Renal cortical epithelial cell (primary cell): ENCODE data around the gene NIPSNAP2. TPM values are rescaled to one million over a fixed set of nuclear protein-coding genes. Genes with fewer than 3 reads are reported as not detected.
"Not testable (repeated sequence)": the region's sequence is repeated elsewhere in the genome, so short reads cannot be mapped to it uniquely, and the experiment has no call there.

Experiments used
- DNase-seq: peaks from one replicate; pipeline ENCODE4 v3.0.0-alpha.2; 2011; ENCODE audit warnings: low read depth
- total RNA-seq: library from RNA; depleted of rRNA; stranded (reverse); fragments of >200 nt; gene quantifications from 2 replicates; pipeline ENCODE4 v1.2.3, GENCODE V29; 2014

The NIPSNAP2 gene
- 58.0 and 78.6 TPM in 2 replicates for total RNA-seq

GRCh38 chr7:55964261-55965099 is at the start of gene NIPSNAP2:
TSS of gene NIPSNAP2 (plus strand) at chr7:55964585. CDS start at chr7:55964610, 25 bp downstream.
- peak; percentile 6 for DNase-seq

GRCh38 chr7:55917771-55918170 is 46.6 kb upstream of the NIPSNAP2 start:
- DNase-seq, result no peak

GRCh38 chr7:55928006-55928767 is 36.2 kb upstream of the NIPSNAP2 start:
- DNase-seq, result no peak

- DNase-seq, result no peak
Measured at GRCh38 chr7:55931421-55932151, 32.8 kb upstream of the NIPSNAP2 start.

GRCh38 chr7:55939514-55940123 is 24.8 kb upstream of the NIPSNAP2 start:
- DNase-seq, result no peak

GRCh38 chr7:55946545-55946944 is 17.8 kb upstream of the NIPSNAP2 start:
- DNase-seq, result no peak

- DNase-seq, result peak; percentile 87
Measured at GRCh38 chr7:55951637-55952351, 12.6 kb upstream of the NIPSNAP2 start, which contains the start of gene MRPS17. TSS of gene MRPS17 (plus strand) at chr7:55951877. CDS start at chr7:55953196, 1,319 bp downstream.

- not testable (repeated sequence) for DNase-seq
Measured at GRCh38 chr7:55952352-55952671, 12.1 kb upstream of the NIPSNAP2 start.

GRCh38 chr7:55953707-55954475 is 10.5 kb upstream of the NIPSNAP2 start:
- DNase-seq, result no peak

GRCh38 chr7:55957190-55957589 is 7.2 kb upstream of the NIPSNAP2 start:
- DNase-seq, result no peak

GRCh38 chr7:55962014-55962413 is 2.4 kb upstream of the NIPSNAP2 start:
- no peak for DNase-seq

GRCh38 chr7:55963584-55964168 is 709 bp upstream of the NIPSNAP2 start:
- DNase-seq, result no peak

GRCh38 chr7:55965100-55965470 is 700 bp downstream of the NIPSNAP2 start:
- peak; percentile 37 for DNase-seq

GRCh38 chr7:55965805-55966421 is 1.5 kb downstream of the NIPSNAP2 start:
- no peak for DNase-seq

- DNase-seq, result no peak
Measured at GRCh38 chr7:55966851-55967250, 2.5 kb downstream of the NIPSNAP2 start.

- DNase-seq, result no peak
Measured at GRCh38 chr7:55969391-55969790, 5.0 kb downstream of the NIPSNAP2 start.

- DNase-seq, result no peak
Measured at GRCh38 chr7:55970561-55970960, 6.2 kb downstream of the NIPSNAP2 start.

GRCh38 chr7:55970978-55971377 is 6.6 kb downstream of the NIPSNAP2 start:
- DNase-seq, result peak; percentile 18

GRCh38 chr7:55973747-55974250 is 9.4 kb downstream of the NIPSNAP2 start:
- no peak for DNase-seq
